GM19035 (cell line): ENCODE data around the gene BBS2.
"Not testable (repeated sequence)": the region's sequence is repeated elsewhere in the genome, so short reads cannot be mapped to it uniquely, and the experiment has no call there.

Source experiments
- ATAC-seq: cut with Tn5 transposase; IDR thresholded peaks from one replicate; pipeline ENCODE4 v1.9.1; 2021; ENCODE audit not compliant: unreplicated experiment

Gene BBS2

DNA sequence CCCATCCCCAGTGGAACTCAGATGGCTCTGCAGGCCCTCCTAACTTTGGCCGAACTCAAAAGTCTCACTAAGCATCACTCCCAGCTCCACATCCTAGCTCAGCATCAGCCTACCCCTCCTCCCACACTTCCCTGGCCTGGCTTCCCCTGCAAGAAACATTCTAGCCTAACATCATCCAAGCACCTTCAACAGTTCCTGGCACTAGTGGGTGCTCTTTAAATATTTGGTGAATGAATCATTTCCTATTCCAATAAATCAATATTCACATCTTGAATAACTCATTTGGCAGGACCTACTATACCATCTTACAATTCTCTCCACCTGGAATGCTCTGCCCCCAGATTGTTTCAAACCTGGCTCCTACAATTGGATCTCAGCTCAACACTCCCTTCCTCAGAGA is 11.0 kb upstream of the BBS2 start:
- ATAC-seq = no peak

DNA sequence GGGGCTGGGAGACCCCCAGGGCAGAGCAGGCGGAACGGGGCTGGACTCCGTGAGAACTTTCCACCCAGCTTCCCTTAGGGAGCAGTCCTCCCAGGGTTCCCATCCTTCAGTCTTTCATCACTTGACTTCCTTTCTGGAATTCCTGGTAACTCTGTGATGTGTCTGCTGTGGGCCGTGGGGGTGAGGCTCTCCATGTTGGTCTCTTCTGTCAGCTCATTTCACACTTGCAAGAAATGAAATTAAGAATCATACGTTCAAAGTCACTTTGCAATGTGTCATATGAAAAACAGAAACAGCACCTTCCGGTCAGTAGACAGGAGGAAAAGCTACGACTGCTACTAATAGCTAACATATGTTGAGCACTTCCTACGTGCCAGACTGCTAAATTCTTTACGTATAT is 5.4 kb upstream of the BBS2 start:
- ATAC-seq = no peak

DNA sequence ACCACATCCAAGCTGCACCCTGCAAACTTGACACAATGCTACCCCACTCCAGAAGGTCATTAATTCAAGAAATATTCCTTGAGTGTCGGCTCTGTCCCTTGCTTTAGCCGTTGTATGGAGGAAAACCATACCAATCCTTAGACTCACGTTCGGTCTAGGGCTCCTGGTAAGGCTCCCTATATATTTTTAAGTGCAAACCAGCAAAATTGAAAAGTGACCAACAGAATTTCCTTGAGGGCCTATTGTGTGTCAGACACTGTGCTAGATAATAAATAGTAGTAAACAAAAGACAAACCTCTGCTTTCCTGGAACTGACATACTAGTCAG is 390 bp upstream of the BBS2 start:
- no peak for ATAC-seq

DNA sequence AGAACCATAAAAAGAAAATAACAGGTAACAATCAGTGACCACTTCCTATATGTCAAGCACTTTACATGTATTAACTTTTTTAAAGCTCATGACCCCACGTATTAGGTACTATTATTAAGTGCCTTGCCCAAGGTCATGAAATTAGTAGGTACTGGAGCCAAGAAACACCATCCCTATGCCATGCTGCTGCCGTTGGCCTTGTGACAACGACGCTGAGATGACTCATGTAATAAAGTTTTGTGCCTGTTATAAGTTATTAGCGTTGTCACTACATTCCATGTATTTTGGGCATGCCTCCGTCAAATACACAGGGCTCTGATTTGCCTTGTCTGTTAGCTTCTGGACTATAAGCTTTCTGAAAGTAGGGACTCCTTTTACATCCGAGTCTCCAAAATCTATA is 1.4 kb downstream of the BBS2 start:
- no peak for ATAC-seq

DNA sequence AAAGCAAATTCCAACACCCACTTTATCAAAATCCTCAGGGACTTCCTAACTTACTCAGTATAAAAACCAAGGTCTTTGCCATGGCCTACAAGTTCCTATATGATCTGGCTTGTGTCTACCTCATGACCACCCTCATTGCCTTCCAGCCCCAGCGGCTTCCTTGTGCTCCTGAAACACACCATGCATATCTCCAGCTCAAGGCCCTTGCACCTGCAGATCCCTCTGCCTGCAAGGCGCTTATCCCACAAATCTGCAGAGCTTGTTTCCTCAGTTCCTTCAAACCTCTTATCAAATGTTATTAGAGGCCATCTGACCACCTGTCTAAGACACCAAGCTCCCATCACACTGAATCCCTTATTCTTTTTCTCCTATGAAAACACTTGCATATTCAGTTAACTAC is 2.6 kb downstream of the BBS2 start:
- no peak for ATAC-seq

DNA sequence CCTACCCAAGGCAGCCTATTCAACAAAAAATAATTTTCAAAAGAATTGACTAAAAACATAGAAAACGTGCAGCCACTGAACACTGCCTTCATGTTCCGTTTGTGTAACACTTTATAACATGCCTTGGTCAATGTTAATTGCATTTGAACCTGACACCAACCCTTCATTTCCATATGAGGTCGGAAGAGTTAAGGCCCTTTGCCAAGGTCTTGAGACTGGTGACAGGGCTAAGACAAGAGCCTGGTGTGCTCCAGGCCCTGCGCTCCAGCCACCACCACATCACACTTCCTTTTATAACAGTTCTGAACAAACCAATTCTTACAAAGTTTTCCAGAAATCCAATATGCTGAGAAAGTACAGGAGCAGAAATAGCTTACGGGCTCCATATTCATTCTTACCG is 4.2 kb downstream of the BBS2 start:
- ATAC-seq = no peak

DNA sequence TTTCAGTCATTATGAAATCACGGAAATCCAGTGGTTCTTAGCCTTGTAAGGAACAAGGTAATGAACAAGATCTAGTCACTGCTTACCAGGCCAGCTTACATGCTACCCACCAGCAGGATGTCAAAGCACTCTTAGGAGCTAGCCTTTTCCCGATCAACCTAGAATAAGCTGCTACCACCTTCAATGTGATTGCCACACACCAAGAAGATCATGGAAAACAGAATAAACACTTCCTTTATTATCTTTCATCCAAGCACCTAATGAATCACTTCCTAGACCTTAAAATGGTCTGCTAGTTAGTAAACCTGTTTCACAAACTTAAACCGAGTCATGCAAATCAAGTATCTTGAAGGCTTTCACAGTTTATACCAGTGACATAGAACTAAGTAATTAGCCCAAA is 5.0 kb downstream of the BBS2 start:
- ATAC-seq = no peak

DNA sequence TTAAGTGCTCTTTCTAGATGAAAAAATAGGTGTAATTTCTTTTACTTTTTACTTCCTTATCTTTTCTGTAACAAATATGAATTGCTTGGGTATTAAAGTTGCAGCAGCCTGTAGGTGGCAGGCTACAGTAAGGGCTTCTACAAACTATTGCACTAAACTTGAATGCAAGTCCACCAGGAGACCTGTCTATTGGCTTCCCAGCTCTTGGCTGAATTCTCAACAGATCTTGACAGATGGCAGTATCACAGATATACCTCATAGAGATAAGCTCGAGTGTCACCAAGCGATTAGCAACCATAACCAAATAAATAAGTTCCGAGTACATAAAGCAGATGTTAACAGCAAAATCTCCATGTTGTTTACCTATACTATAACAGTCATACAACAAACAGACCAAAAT is 5.9 kb downstream of the BBS2 start:
- ATAC-seq = no peak

DNA sequence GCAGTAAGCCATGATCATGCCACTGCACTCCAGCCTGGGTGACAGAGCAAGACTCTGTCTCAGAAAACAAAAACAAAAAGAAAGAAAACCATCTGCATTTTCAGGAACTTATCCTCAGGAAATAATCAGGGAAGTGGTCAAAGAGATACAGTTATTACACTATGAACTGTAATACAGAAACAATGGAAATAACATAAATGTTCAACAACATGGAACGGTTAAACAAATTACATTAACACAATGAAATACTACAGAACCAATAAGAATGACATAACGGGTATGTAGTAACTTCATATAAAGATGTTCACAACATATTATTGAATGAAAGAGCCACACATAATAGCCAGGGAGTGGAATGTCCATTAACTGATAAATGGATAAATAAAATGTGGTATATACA is 6.7 kb downstream of the BBS2 start:
- ATAC-seq = no peak

DNA sequence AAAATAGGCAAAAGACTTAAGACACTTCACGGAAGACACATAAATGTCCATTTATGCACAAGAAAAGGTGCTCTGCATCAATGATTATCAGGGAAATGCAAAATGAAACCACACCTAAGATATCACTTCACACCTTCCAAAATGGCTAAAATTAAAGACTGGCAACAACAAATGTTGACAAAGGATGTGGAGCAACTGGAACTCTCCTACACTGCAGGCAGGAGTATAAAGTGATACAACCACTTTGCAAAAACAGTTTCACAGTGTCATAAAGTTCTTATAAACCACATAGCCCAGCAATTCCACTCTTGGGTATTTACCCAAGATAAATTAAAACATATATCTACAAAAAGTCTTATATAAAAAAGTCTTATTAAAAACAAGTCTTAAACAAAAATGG is 7.8 kb downstream of the BBS2 start:
- no peak for ATAC-seq

DNA sequence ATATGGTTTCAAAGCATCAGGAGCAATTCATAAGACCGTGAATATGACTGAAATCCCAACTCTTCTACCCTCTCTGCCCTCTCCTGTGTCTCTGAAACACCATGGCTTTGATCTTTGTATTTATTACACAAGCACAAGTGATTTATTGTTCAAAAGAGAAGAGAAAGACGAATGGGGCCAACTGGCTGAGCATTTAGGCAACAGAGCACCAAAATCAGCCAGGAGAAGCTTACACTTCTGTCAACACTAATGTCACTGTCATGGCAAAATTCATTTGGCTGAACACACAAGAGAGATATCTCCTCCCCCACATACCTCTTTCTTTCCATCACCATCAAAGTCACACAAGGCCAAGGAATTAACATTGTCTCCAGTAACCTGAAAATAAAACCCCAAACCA is 9.3 kb downstream of the BBS2 start:
- ATAC-seq = no peak

DNA sequence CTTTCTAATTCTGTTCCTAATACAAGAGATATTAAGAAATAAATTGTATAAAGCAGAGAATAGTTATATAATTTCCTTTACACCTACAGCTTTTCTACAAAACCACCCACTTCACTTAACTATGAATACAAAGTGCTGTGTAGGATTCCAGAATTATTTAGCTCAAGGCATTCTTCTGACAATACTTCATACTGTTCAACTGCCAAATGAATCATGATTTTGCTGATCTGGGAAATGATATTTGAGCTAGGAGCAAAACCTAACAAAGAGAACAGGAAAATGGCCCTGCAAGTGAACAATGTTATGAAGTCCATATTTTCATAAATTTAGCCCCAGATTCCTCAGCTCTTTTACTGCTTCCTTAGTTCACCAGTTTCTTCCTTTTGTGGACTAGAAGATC is 12.9 kb downstream of the BBS2 start:
- no peak for ATAC-seq

DNA sequence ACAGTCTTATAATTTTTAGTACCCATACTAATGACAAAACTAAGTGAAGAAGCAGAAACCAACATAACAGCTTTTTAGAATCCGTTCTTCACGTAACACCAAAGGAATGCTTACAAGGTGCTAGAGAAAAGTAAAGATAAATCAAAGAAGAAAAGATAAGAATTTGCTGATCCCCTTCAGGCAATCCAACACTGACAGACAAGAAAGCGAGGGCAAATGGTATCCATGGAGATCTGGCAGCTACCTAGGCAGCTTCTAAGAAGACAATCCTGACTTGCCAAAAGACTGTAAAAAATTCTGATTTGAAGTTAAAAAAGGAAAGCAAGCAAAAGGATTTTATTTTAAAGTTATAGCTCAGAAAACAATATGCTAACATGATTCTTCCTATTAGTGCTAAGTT is 14.6 kb downstream of the BBS2 start:
- no peak for ATAC-seq

DNA sequence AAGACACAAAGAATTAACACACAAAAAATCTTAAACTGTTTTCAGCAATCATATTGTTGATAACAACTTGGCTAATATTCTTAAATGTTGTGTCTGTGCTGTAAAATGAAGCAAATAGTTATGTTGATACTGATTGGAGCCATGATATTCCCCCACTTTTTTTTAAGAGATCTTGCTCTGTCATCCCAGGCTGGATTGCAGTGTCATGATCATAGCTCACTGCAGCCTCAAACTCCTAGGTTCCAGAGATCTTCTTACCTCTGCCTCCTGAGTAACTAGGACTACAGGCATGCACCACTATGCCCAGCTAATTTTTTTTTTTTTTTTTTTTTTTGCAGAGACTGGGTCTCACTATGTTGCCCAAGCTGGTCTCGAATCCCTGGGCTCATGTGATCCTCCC is 26.0 kb downstream of the BBS2 start:
- ATAC-seq = no peak

DNA sequence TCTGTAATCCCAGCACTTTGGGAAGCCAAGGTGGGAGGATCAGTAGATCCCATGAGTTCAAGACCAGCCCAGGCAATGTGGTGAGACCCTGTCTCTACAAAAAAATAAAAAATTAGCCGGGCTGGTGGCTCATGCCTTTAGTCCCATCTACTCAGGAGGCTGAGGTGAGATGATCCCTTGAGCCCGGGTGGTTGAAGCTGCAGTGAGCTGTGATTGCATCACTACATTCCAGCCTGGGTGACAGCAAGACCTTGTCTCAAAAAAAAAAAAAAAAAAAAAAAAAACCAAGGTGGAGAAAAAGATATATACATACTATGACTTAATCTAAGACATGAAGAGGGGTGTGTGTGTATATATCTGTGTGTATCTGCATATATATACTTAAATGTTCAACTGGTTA is 26.7 kb downstream of the BBS2 start:
- ATAC-seq = no peak

DNA sequence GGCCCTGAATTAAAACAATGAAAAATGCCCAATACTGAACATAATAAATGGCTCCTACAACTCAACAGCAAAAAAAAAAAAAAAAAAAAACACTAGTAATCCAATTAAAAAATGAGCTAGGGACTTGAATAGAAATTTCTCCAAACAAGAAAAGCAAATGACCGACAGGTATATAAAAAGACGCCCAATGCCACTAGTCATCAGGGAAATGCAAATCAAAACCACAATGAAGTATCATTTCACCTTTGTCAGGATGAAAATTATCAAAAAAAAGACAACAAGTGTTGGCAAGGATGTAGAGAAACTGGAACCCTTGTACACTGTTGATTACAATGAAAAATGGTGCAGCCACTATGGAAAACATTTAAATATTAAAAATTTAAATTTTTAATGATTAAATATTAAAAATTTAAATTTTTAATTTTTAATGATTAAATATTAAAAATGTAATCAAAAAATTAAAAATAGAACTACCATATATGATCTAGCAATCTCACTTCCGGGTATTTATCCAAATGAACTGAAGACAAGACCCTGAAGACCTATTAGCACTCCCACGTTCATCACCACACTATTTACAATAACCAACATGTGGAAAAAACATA is 28.1 kb downstream of the BBS2 start:
- ATAC-seq = no peak

DNA sequence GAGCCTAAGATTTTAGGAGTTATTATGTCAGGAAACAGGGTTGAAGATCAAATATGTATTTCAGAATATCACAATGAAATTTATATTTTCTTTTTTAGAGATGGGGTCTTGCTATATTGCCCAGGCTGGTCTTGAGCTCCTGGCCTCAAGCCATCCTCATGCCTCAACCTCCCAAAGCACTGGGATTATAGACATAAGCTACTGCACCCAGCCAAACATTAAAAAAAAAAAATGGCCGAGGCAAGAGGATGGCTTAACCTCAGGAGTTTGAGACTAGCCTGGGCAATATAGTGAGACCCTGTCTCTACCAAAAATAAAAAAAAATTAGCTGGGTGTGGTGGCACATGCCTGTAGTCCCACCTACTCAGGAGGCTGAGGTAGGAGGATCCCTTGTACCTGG is 31.0 kb downstream of the BBS2 start:
- ATAC-seq = not testable (repeated sequence)

DNA sequence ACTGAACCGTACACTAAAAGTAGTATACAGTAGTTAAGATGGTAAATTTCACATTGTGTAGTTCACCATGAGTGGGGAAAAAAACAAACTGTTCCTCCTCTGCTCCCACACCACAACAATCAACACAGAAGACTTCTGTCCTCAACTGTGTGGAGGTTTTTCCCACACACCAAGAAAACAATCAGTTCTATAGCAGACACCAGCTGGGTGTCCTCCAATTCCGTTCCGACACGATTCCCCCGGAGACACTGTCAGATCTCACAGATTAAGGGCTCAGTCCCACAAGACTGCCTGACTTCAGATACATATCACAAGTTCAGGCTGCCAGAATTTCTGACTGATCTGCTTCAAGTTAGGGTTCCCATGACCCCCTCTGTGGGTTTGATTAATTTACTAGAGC is 31.8 kb downstream of the BBS2 start:
- ATAC-seq = no peak

DNA sequence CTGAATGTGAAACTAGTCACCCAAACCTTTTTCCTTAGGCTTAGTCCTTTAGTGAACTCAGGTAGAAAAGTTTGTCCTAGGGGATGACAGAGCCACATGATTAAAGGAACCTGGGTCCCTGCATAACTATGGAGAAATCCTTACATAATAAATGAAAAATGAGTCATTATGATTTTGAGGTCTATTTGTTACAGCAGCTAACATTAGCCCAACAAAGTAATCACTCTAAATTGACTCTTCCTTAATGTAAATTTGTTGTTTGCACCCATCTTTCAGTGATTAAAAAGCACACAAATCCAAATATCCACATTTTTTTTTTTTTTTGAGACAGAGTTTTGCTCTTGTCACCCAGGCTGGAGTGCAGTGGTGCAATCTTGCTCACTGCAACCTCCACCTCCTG is 36.4 kb downstream of the BBS2 start:
- no peak for ATAC-seq

DNA sequence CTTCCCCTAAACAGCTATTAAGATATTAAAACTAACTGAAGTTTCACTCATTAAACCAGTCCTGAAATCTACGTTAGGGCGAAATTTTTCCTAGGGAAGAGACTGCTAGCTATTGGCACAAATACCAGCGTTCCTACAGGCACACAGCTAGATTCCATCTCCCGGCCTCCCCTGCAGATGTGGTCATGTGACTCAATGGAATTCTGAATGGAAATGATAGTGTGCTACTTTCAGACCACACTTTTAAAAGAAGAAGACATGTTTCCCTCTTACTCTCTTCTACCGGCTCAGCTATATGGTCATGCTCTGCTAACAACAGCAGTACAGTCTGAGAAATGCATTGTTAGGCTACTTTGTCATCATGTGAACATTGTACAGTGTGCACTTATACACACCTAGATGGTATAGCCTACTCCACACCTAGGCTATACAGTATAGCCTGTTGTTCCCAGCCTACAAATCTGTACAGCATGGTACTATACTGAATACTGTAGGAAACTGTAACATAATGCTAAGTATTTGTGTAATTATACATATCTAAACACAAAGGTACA is 37.1 kb downstream of the BBS2 start:
- ATAC-seq = no peak

DNA sequence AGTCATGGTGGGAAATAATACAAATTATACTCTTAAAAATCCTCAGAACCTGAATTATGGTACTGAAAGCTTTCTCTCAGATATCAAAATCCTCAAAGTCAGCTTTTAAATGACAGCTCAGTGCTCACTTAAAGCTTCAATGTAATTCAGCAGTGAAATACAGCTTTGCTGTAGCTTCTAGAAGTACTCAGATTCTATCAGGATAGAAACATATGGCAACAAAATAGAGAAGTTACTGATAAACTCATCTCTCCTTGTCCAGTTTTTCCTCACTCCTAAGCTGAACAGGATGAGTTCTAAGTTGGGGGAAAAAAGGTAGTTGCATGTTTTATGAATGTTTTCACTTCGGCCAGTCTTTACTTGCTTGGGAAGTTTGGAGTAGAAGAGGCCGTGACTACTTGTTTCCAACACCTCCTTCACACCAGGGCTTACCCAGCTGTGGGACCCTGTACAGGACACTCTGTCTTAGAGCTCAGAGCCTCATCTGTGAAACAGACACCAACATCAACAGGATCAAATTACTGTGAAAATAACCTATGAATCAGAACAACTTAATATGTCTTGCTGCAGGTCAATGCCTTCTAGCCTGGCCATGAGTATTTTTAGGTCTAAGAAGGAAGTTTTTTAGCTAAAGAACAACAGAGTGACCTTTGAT is 38.2 kb downstream of the BBS2 start:
- no peak for ATAC-seq

DNA sequence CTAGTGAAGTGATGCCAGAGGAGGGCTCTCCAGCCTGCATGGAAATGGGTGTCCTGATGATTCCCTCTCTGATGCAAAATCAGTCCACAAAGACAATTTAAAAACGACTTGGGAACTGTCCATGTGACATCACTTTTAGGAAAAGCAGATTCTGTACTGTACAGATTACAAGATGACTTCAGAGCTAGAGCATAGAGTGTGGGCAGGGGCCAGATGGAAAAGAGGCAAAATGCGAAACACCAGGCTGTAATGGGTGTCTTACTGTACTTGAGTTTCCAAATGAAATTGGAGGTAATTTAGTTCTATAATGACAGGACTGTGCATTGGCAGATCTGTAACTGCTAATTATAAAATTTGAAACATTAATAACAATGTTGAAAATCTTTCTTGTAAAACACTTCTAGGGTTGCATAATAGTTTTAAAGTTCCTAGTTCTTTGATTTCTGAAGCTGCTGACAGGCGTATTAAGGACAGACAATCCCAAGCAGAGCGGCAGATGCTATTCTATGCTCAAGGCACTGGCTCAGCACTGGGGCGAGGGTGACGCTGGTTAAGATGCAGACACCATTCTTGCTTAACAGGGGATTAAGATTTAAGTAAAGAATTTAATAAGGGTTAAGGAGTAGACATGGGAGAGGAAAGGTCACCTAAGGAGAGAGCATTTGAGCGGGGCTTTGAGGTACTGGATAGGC is 38.9 kb downstream of the BBS2 start:
- no peak for ATAC-seq

DNA sequence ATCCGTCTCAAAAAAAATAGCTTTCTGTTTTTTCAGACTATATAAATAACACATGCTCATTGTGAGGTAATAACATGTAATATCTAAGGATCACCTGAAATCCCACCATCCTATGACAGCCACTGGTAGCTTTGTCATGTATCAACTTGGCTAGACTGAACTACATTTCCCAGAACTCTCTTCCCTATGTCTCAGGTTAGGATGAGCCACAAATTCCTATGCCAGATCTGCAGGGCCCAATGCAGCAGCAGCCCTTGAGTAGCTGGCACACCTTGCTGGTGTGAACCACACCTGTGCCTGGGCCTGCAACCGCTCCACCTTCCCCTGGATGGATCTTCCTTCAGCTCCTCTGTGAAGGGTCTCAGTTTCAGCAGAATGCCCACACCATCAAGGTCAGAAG is 40.4 kb downstream of the BBS2 start:
- ATAC-seq = no peak
